ENCODE data around the gene ATG14.

Gene ATG14

GRCh38 chr14:55451398-55451797 is 39.8 kb upstream of the ATG14 start:
- no peak overlapping the region for H3K4me3 ChIP-seq (ENCODE audit: control insufficient read depth, low read depth, low read length)
- no peak for DNase-seq (ENCODE audit: low read depth)
- TF ChIP-seq CTCF (IDR thresholded peaks at IDR 0.05; ENCODE audit: control insufficient read depth, insufficient read depth, low read depth, low read length, missing control alignments), result no peak

GRCh38 chr14:55450987-55451386 is 39.4 kb upstream of the ATG14 start:
- TF ChIP-seq CTCF (IDR thresholded peaks at IDR 0.05; ENCODE audit: control insufficient read depth, insufficient read depth, low read depth, low read length, missing control alignments), result no peak
- no peak overlapping the region for H3K4me3 ChIP-seq (ENCODE audit: control insufficient read depth, low read depth, low read length)
- DNase-seq (ENCODE audit: low read depth), result no peak

GRCh38 chr14:55450539-55450938 is 38.9 kb upstream of the ATG14 start:
- H3K4me3 ChIP-seq (ENCODE audit: control insufficient read depth, low read depth, low read length), result no peak overlapping the region
- no peak for TF ChIP-seq CTCF (IDR thresholded peaks at IDR 0.05; ENCODE audit: control insufficient read depth, insufficient read depth, low read depth, low read length, missing control alignments)
- no peak for DNase-seq (ENCODE audit: low read depth)

DNA sequence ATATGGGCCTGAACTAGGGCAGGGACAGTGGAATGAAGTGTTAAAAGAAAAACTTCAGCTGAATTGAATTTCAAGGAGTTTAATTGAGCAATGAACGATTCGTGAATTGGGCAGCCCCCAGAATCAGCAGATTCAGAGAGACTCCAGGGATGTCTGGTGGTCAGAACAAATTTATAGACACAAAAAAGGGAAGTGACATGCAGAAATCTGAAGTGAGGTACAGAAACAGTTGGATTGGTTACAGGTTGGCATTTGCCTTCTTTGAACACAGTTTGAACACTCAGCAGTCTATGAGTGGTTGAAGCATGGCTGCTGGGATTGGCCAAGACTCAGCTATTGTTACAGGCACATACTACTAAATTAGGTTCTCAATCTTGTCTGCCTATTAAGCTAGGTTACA is 38.5 kb upstream of the ATG14 start:
- no peak for DNase-seq (ENCODE audit: low read depth)
- no peak overlapping the region for H3K4me3 ChIP-seq (ENCODE audit: control insufficient read depth, low read depth, low read length)
- TF ChIP-seq CTCF (IDR thresholded peaks at IDR 0.05; ENCODE audit: control insufficient read depth, insufficient read depth, low read depth, low read length, missing control alignments), result no peak

DNA sequence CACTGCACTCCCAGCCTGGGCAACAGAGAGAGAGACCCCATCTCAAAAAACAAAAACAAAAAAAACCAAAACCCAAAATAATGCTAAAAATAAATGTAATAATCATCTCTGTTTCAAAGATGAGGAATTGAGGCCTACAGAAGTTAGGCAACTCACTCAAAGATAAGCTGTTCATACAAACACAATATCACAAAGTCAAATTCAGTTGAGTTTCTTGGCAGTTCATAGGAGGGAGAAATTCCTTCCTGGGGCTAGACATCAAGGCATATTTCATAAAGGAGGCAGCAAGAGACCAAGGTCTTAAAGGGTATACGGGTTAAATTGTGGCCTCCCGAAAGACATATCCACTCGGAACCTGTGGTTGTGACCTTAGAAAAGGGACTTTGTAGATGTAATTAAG is 37.5 kb upstream of the ATG14 start:
- no peak overlapping the region for H3K4me3 ChIP-seq (ENCODE audit: control insufficient read depth, low read depth, low read length)
- TF ChIP-seq CTCF (IDR thresholded peaks at IDR 0.05; ENCODE audit: control insufficient read depth, insufficient read depth, low read depth, low read length, missing control alignments), result no peak
- no peak for DNase-seq (ENCODE audit: low read depth)

DNA sequence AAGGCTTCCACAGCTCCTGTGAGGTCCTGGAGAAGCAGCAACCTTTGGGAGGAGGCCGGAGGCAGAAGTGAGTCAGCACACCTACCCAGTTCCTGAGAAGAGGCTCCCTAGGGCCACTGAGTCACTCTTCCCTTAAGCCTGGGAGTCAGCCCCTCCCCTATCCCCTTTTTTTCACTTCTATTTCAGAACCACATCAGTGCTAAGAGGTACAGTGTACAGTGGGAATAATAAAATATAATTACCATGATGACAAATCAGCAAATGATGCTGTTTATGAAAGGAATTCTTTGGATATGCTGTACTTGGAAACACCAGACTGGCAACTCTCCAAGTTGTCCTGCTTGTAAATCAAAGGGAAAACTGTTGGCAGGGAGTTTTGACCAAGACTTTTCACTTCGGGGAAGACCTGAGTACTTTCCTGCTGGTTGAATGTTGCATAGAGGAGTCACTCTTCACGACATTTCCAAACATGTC is 36.5 kb upstream of the ATG14 start:
- H3K4me3 ChIP-seq (ENCODE audit: control insufficient read depth, low read depth, low read length), result no peak overlapping the region
- peak; percentile 96 for DNase-seq (ENCODE audit: low read depth)
- TF ChIP-seq CTCF (IDR thresholded peaks at IDR 0.05; ENCODE audit: control insufficient read depth, insufficient read depth, low read depth, low read length, missing control alignments), result no peak

DNA sequence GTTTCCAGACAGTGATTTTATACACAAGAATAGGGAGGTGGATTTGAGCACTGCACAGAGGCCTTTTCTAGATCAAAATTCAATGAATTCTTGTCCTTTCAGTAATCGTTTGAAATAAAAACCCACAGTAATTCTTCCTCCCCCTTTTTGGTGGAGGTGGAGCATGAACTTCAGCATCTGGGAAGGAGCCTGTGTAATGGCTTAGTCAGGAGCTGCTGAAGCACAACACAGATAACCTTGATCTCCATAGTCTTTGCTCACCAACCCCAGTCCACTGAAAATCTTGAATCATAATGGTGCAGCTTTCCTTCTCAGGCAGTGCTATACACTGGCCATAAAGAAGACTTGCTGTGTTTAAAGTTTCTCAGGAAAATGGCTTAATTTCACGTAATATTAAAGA is 35.2 kb upstream of the ATG14 start:
- no peak overlapping the region for H3K4me3 ChIP-seq (ENCODE audit: control insufficient read depth, low read depth, low read length)
- no peak for TF ChIP-seq CTCF (IDR thresholded peaks at IDR 0.05; ENCODE audit: control insufficient read depth, insufficient read depth, low read depth, low read length, missing control alignments)

More for the DNA sequence above, 35.2 kb upstream of the ATG14 start:
- peak; percentile 67 for DNase-seq (ENCODE audit: low read depth)
